ENCODE results near the gene NKAIN4.

DNA sequence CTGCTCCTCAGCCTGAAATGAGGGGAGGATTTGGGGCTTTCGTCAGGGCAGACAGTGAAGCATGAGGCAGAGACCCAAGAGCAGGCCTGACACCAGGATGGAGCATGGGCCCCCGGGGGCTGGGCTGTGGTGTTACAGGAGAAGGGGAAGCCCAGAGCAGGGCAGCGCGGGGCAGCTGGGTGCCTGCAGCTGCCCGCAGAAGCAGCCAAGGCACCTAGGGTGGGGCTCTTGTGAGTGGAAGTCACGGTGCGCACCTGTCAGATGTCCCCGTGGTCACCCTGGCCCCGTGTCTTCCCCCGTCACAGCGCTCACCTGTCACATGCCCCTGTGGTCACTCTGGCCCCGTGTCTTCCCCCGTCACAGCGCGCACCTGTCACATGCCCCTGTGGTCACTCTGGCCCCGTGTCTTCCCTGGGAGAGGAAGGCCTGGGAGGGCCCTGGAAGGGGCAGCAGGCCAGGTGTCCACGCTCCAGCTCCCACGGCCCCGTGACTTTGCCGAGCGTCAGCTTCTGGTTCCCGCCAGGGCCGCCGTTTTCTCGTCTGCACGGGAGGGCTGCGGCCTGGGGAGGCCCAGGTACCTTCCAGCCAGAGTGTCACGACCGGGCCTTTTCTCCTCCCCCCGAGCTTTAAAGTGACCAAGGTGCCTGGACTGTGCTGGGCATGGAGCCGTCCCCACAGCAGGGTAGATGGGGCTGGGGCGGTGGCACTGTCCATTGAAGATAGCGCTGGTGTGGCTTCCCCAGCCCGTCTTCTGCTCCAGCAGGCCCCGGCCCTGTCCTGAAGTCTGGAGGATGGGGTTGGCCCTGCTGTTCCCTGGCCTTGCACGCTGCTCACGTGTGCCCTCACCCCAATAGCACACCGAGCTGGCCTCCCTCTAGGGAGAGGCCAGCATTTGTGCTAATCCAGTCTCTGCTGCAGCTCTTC is 27.7 kb upstream of the NKAIN4 start:
- TF ChIP-seq CTCF (IDR thresholded peaks at IDR 0.05): no peak
- TF ChIP-seq EP300 (IDR thresholded peaks at IDR 0.05; ENCODE audit: low read depth): no peak
- TF ChIP-seq POLR2A (IDR thresholded peaks at IDR 0.05): no peak
- TF ChIP-seq POLR2AphosphoS5 (IDR thresholded peaks at IDR 0.05): no peak

All from transverse colon (tissue), 4 donors.